Thoracic aorta (tissue), 2 donors: ENCODE data around the gene NECTIN2. TPM values are rescaled to one million over a fixed set of nuclear protein-coding genes. Genes with fewer than 3 reads are reported as not detected.

Experiments used
- ATAC-seq: fragments of 150-250 bp; one replicate; pipeline ENCODE4 v1.8.0; 2017; ENCODE audit warnings: low read depth; ENCODE audit not compliant: insufficient number of reproducible peaks, low FRiP score
- DNase-seq: peaks from one replicate; pipeline ENCODE4 v3.0.0-alpha.2; 2020; ENCODE audit warnings: low spot score
- H3K27ac ChIP-seq, 2 donors: fragments of 200-600 bp; sonication (generic); 1 replicate in 1 of 2; 2 replicates in 1 of 2; pipeline ENCODE4 v1.5.1; 2016; ENCODE audit warnings: mild to moderate bottlenecking in 2 of 2, moderate library complexity in 2 of 2
- H3K27me3 ChIP-seq: fragments of 200-600 bp; sonication (generic); replicated peaks from 2 replicates; pipeline ENCODE4 v1.6.0; 2016; ENCODE audit warnings: mild to moderate bottlenecking; ENCODE audit not compliant: insufficient read depth
- H3K36me3 ChIP-seq: fragments of 200-600 bp; sonication (generic); one replicate; pipeline ENCODE4 v1.5.1; 2016
- H3K4me1 ChIP-seq, 2 donors: fragments of 200-600 bp; sonication (generic); 1 replicate in 1 of 2; 2 replicates in 1 of 2; pipeline versions ENCODE4 v1.5.1 to v1.6.0; 2016; ENCODE audit warnings: low read depth in 2 of 2, mild to moderate bottlenecking in 1 of 2; ENCODE audit not compliant: control insufficient read depth in 1 of 2
- H3K4me3 ChIP-seq: fragments of 200-600 bp; sonication (generic); 2 replicates; pipeline ENCODE4 v1.5.1; 2016; ENCODE audit warnings: mild to moderate bottlenecking
- H3K9me3 ChIP-seq: fragments of 200-600 bp; sonication (generic); 2 replicates; pipeline ENCODE4 v1.5.1; 2016
- total RNA-seq, 2 donors: library from RNA; depleted of rRNA; stranded (reverse); fragments of >200 nt; gene quantifications; one replicate each; pipeline versions ENCODE4 v1.1.0 to v1.2.3, GENCODE V29; 2016
- TF ChIP-seq, protein P1 (sequence below): fragments of 200-600 bp; sonication (generic); IDR thresholded peaks from one replicate; pipeline ENCODE4 v1.5.1; 2019; ENCODE audit warnings: antibody characterized with exemption

NECTIN2 gene
- total RNA-seq, 2 donors from 2014 or later, result 61.7 to 84.3 TPM

DNA sequence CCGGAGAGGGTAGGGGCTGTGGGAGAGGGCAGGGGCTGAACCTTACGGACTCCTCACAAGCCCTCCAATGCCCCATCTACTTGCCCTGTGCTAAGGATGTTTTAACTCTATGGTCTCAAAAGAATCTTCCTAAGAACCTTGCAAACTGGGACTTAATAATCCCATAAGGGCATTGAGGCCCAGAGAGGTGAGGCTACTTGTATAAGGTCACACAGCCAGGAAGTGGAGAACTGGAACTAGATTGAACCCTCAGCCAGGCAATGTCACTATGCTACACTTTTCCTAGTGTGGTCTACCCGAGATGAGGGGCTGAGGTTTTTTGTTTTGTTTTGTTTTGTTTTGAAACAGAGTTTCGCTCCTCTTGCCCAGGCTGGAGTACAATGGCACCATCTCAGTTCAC, 85.4 kb downstream of the NECTIN2 start:
- TF ChIP-seq, protein P1, sequence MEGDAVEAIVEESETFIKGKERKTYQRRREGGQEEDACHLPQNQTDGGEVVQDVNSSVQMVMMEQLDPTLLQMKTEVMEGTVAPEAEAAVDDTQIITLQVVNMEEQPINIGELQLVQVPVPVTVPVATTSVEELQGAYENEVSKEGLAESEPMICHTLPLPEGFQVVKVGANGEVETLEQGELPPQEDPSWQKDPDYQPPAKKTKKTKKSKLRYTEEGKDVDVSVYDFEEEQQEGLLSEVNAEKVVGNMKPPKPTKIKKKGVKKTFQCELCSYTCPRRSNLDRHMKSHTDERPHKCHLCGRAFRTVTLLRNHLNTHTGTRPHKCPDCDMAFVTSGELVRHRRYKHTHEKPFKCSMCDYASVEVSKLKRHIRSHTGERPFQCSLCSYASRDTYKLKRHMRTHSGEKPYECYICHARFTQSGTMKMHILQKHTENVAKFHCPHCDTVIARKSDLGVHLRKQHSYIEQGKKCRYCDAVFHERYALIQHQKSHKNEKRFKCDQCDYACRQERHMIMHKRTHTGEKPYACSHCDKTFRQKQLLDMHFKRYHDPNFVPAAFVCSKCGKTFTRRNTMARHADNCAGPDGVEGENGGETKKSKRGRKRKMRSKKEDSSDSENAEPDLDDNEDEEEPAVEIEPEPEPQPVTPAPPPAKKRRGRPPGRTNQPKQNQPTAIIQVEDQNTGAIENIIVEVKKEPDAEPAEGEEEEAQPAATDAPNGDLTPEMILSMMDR, result no peak
- peaks cover 0 to 4% of the 10 kb centered on the region in 2 donors for H3K4me1 ChIP-seq
- H3K9me3 ChIP-seq, result no peaks in the 10 kb centered on the region
- no peak overlapping the region for H3K27ac ChIP-seq
- no peak overlapping the region for H3K4me3 ChIP-seq
- no peaks in the 10 kb centered on the region for H3K27me3 ChIP-seq
- no peaks in the 10 kb centered on the region for H3K36me3 ChIP-seq
- DNase-seq (no peak), ATAC-seq (no peak)

Other genes starting within 250 kb of the NECTIN2 start
- not detected for gene IGSF23, start 232.7 kb upstream of the NECTIN2 start, total RNA-seq
- gene PVR, start 202.4 kb upstream of the NECTIN2 start, total RNA-seq, result 100 to 1,000 TPM in 1 of 2 donors, 10 to 100 TPM in 1; 59.7 to 102 TPM
- 1 to 10 TPM; 3.4 to 6.2 TPM for gene CEACAM19, start 174.8 kb upstream of the NECTIN2 start, total RNA-seq
- gene CEACAM16, start 147.1 kb upstream of the NECTIN2 start, total RNA-seq, result not detected
- 10 to 100 TPM; 43.1 to 77.9 TPM for gene BCL3, start 97.6 kb upstream of the NECTIN2 start, total RNA-seq
- under 1 TPM in 1 of 2 donors, not detected in 1; 0.42 TPM for gene CBLC, start 68.4 kb upstream of the NECTIN2 start, total RNA-seq
- gene BCAM, start 37.2 kb upstream of the NECTIN2 start, total RNA-seq, result 100 to 1,000 TPM in 1 of 2 donors, 10 to 100 TPM in 1; 77.7 to 178 TPM
- gene TOMM40, start 45.0 kb downstream of the NECTIN2 start, total RNA-seq, result 10 to 100 TPM; 24.9 to 48.5 TPM
- gene APOE, start 59.5 kb downstream of the NECTIN2 start, total RNA-seq, result 100 to 1,000 TPM; 111 to 333 TPM
- gene APOC1, start 68.3 kb downstream of the NECTIN2 start, total RNA-seq, result 10 to 100 TPM in 1 of 2 donors, 1 to 10 TPM in 1; 4.9 to 12.3 TPM
- gene APOC4, start 95.9 kb downstream of the NECTIN2 start, total RNA-seq, result not detected
- not detected for gene APOC2, start 99.8 kb downstream of the NECTIN2 start, total RNA-seq
- gene CLPTM1, start 109.1 kb downstream of the NECTIN2 start, total RNA-seq, result 10 to 100 TPM; 63.1 to 69.3 TPM
- 10 to 100 TPM; 20.6 to 38.6 TPM for gene RELB, start 155.2 kb downstream of the NECTIN2 start, total RNA-seq
- gene CLASRP, start 192.7 kb downstream of the NECTIN2 start, total RNA-seq, result 100 to 1,000 TPM; 119 to 300 TPM
- gene ZNF296, start 230.2 kb downstream of the NECTIN2 start, total RNA-seq, result 1 to 10 TPM; 1.5 to 1.8 TPM
- gene GEMIN7, start 233.0 kb downstream of the NECTIN2 start, total RNA-seq, result 10 to 100 TPM; 11.2 to 16.0 TPM
- gene PPP1R37, start 246.9 kb downstream of the NECTIN2 start, total RNA-seq, result 10 to 100 TPM; 19.6 to 22.6 TPM